Choroid plexus epithelial cell (primary cell): Measurements from ENCODE around the gene SMIM31.

Experiments used
- DNase-seq: peaks from one replicate; pipeline ENCODE4 v3.0.0-alpha.2; 2010; ENCODE audit warnings: low read depth
- H3K4me3 ChIP-seq: 2 replicates; pipeline ENCODE4 v1.5.1; 2011; ENCODE audit warnings: low read depth, mild to moderate bottlenecking, control low read depth, low read length, moderate library complexity
- TF ChIP-seq, protein P1 (sequence below): conservative IDR thresholded peaks from 2 replicates; pipeline ENCODE4 v1.5.1; 2011; ENCODE audit warnings: low read depth, mild to moderate bottlenecking, control low read depth, inconsistent platforms, low read length, moderate library complexity

Gene SMIM31

DNA sequence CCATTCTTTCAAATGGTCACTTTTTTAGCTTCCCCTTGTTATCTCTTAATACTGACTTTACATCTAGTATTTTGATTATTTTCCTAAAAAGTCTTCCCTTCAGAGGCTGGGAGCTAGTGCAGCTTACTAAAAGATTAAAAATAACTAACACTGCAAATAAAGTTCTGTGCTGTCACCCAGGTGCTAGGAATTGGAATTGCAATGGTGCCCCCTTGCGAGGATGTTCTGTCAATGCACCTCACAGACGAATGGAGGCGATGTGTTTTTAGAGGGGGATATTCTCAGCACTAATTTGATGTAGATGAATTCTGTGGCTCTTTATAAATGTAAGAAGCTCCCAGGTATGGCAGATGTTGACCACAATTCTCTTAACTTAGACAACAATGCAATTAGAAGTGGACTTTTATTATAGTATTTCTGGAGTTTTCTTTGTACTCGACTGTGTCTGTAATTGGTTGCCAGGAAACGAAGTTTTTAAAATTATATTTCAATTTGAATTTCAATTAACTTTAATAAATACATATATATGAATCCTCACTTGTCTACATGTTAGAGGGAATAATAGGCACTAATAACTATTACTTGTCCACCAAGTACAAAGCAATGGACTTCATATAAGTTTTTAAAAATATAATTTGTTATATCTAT lies 22.0 kb upstream of the SMIM31 start:
- H3K4me3 ChIP-seq, result no peak overlapping the region
- TF ChIP-seq, protein P1, sequence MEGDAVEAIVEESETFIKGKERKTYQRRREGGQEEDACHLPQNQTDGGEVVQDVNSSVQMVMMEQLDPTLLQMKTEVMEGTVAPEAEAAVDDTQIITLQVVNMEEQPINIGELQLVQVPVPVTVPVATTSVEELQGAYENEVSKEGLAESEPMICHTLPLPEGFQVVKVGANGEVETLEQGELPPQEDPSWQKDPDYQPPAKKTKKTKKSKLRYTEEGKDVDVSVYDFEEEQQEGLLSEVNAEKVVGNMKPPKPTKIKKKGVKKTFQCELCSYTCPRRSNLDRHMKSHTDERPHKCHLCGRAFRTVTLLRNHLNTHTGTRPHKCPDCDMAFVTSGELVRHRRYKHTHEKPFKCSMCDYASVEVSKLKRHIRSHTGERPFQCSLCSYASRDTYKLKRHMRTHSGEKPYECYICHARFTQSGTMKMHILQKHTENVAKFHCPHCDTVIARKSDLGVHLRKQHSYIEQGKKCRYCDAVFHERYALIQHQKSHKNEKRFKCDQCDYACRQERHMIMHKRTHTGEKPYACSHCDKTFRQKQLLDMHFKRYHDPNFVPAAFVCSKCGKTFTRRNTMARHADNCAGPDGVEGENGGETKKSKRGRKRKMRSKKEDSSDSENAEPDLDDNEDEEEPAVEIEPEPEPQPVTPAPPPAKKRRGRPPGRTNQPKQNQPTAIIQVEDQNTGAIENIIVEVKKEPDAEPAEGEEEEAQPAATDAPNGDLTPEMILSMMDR, result peak; percentile 93
- peak; percentile 67 for DNase-seq

GRCh38 chr4:164734484-164734883 lies 19.4 kb upstream of the SMIM31 start:
- DNase-seq, result no peak
- TF ChIP-seq, protein P1, result no peak
- no peak overlapping the region for H3K4me3 ChIP-seq

DNA sequence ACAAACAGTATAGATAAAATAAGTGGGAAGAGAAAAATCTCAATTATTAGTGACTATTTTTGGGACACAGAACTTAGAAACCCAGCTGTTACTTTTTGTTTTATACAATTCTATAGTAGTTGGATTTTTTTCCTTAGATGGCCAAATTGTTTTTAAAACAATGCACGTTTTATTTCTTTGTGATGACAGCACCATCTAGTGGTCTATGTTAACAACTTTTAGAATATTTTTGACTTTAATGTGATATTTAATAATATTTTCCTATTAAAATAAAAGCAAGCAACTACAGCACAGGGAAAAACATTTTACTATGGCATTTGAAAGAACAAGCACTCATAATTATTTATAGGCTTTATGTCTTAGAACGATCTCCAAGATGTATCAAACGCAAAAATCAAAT lies 5.6 kb upstream of the SMIM31 start:
- H3K4me3 ChIP-seq, result no peak overlapping the region
- peak; percentile 49 for DNase-seq
- TF ChIP-seq, protein P1, result peak; percentile 41

GRCh38 chr4:164755432-164755831 lies 1.5 kb downstream of the SMIM31 start:
- TF ChIP-seq, protein P1, result no peak
- H3K4me3 ChIP-seq, result no peak overlapping the region
- no peak for DNase-seq

DNA sequence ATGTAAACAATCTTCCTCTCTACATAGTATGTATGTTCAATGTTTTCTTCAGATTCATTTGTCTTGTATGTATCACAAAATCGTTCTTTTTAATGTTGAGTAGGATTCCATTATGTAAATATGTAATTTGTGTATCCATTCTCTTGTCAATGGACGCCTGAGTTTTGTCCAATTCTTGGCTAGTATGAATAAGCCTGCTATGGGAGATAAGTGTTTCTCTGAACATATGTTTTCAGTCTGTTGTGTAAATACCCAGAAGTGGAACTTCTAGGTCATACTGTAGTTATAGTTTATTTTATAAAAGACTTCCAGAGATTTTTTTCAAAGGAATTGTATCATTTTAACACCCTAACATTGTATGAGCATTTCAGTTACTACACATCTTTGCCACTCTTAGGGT lies 2.8 kb downstream of the SMIM31 start:
- H3K4me3 ChIP-seq, result no peak overlapping the region

DNA sequence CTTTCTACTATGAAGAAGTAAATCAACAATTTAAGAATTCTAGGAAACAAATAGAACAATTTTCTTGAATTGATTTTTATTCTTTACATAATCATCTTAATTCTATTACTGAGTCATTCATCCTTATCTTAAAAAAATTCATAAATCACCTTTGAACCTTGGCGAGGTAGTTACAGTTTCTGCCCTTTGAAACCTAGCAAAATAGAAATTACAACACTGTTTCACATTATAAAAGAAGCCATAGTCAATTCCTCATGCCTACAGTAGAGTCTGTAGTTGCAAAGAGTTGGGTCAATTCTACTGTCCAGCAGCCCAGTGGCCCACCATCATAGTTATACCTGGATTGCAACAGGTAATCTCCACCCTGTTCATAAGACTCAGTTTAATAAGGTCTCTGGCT lies 7.3 kb downstream of the SMIM31 start:
- H3K4me3 ChIP-seq, result no peak overlapping the region
- TF ChIP-seq, protein P1, result no peak
- no peak for DNase-seq

More for the DNA sequence above, 2.8 kb downstream of the SMIM31 start:
- DNase-seq, result no peak
- TF ChIP-seq, protein P1, result no peak

DNA sequence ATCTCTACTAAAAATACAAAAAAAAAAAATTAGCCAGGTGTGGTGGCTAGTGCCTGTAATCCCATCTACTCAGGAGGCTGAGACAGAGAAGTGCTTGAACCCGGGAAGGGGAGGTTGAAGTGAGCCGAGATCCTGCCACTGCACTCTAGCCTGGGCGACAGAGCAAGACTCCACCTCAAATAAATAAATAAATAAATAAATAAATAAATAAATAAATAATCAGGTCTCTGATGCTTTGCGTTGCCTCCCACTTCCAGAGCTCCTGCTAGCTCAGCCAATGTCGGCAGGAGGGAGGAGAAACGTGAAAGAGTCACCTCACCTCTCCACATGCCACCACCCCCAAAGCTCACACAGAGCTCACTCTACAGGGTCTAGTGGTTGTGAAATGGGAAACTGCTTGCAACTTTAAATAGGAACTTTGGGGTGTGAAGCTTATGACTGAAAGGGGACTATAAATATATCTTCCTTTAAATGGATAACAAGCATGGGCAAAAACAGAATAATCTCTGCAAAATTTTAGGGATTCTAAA lies 7.9 kb downstream of the SMIM31 start:
- no peak overlapping the region for H3K4me3 ChIP-seq
- TF ChIP-seq, protein P1, result no peak
- no peak for DNase-seq
